GM12878 (cell line): Measurements from ENCODE around the gene LMAN1L. TPM values are rescaled to one million over a fixed set of nuclear protein-coding genes. Genes with fewer than 3 reads are reported as not detected.

Experiments
- ATAC-seq: fragments of 200-7000 bp; cut with Tn5 transposase; 3 replicates; pipeline ENCODE4 v1.9.1; 2020; ENCODE audit warnings: mild to moderate bottlenecking, moderate library complexity
- BruUV-seq: library from RNA; stranded (reverse); fragments of 400-500 nt; replicated peaks from 2 replicates; lab custom pipeline; 2021; lab: Mats Ljungman, UMichigan
- CTCF ChIA-PET: fragments of 300-600 bp; sonication (Branson Sonifier 250); formaldehyde crosslinking; extraction: SDS; loops from one replicate; lab custom pipeline; 2021; ENCODE audit warnings: inconsistent platforms; lab: Yijun Ruan, JAX
- POLR2A ChIA-PET: fragments of 350-600 bp; formaldehyde crosslinking; extraction: SDS; loops from one replicate; lab custom pipeline; 2021; ENCODE audit warnings: inconsistent platforms; lab: Charles Lee
- RAD21 ChIA-PET: fragments of 300-600 bp; sonication (Branson Sonifier 250); formaldehyde crosslinking; loops from one replicate; lab custom pipeline; 2023; ENCODE audit warnings: antibody characterized with exemption; ENCODE audit not compliant: unreplicated experiment; lab: Charles Lee
- SMC1A ChIA-PET: fragments of 300-600 bp; sonication (Branson Sonifier 250); formaldehyde crosslinking; loops from one replicate; lab custom pipeline; 2023; ENCODE audit not compliant: unreplicated experiment, uncharacterized antibody; lab: Charles Lee
- DNase-seq: peaks from one replicate; pipeline ENCODE4 v3.0.0-alpha.2; 2011; ENCODE audit warnings: low read depth, low spot score
- FAIRE-seq: peaks from 3 replicates; lab custom pipeline; 2011; peaks lifted over from hg19 to GRCh38; lab: Jason Lieb, UNC
- H2AFZ ChIP-seq: 2 replicates; pipeline ENCODE4 v1.6.0; 2011; ENCODE audit warnings: low read depth, low read length, control low read depth; ENCODE audit not compliant: control insufficient read depth
- H3K27ac ChIP-seq: 2 replicates; pipeline ENCODE4 v1.5.1; 2011; ENCODE audit warnings: control low read depth; ENCODE audit not compliant: control insufficient read depth, insufficient read depth
- H3K27me3 ChIP-seq, 2 experiments: replicated peaks in 1 of 2; 2 replicates each; pipeline versions ENCODE4 v1.6.0 to v1.6.1; 2011; ENCODE audit warnings: low read length in 1 of 2; ENCODE audit not compliant: control insufficient read depth in 2 of 2, insufficient read depth in 2 of 2
- H3K36me3 ChIP-seq, 2 experiments: 2 replicates each; pipeline ENCODE4 v1.5.1; 2011; ENCODE audit warnings: low read length in 1 of 2; ENCODE audit not compliant: control insufficient read depth in 2 of 2, insufficient read depth in 2 of 2
- H3K4me1 ChIP-seq: 2 replicates; pipeline ENCODE4 v1.6.1; 2011; ENCODE audit warnings: mild to moderate bottlenecking, low read length, moderate library complexity, mixed read lengths; ENCODE audit not compliant: control insufficient read depth, insufficient read depth
- H3K4me2 ChIP-seq: 2 replicates; pipeline ENCODE4 v1.6.0; 2011; ENCODE audit warnings: control low read depth; ENCODE audit not compliant: control insufficient read depth, insufficient read depth
- H3K4me3 ChIP-seq: fragments of 200-600 bp; sonication (generic); 2 replicates; pipeline ENCODE4 v1.5.1; 2016
- H3K79me2 ChIP-seq: 2 replicates; pipeline ENCODE4 v1.6.0; 2011; ENCODE audit warnings: low read length; ENCODE audit not compliant: control insufficient read depth, insufficient read depth
- H3K9ac ChIP-seq: 2 replicates; pipeline ENCODE4 v1.8.0; 2011; ENCODE audit warnings: low read length, control low read depth, mixed read lengths; ENCODE audit not compliant: control insufficient read depth, insufficient read depth
- H3K9me3 ChIP-seq: replicated peaks from 3 replicates; pipeline ENCODE4 v1.5.1; 2011; ENCODE audit warnings: mild to moderate bottlenecking, low read length; ENCODE audit not compliant: control insufficient read depth, insufficient read depth
- H4K20me1 ChIP-seq: 2 replicates; pipeline ENCODE4 v1.6.0; 2011; ENCODE audit not compliant: control insufficient read depth, insufficient read depth
- CBX3 ChIP-seq: fragments of 200-600 bp; sonication (generic); IDR thresholded peaks from 2 replicates; pipeline ENCODE4 v1.6.1; 2016; ENCODE audit warnings: low read depth, borderline replicate concordance
- CHD1 ChIP-seq: IDR thresholded peaks from 2 replicates; pipeline ENCODE4 v1.6.1; 2012; ENCODE audit warnings: low read depth, low read length, improper control_type of control experiment
- CHD2 ChIP-seq: IDR thresholded peaks from 2 replicates; pipeline ENCODE4 v1.6.1; 2011; ENCODE audit warnings: low read depth, low read length, improper control_type of control experiment, borderline replicate concordance
- DPF2 ChIP-seq: fragments of 450-650 bp; IDR thresholded peaks from 2 replicates; pipeline ENCODE4 v1.6.1; 2017; ENCODE audit warnings: mild to moderate bottlenecking
- EED ChIP-seq: sonication (generic); IDR thresholded peaks from 2 replicates; pipeline ENCODE4 v1.6.1; 2016; ENCODE audit warnings: antibody characterized with exemption, low read depth
- MEF2A ChIP-seq: IDR thresholded peaks from 2 replicates; pipeline ENCODE4 v1.6.1; 2011; ENCODE audit warnings: low read depth, mild to moderate bottlenecking, low read length, moderate library complexity; ENCODE audit not compliant: insufficient read depth
- MLLT1 ChIP-seq: fragments of 450-650 bp; IDR thresholded peaks from 2 replicates; pipeline ENCODE4 v1.6.1; 2016; ENCODE audit warnings: mild to moderate bottlenecking
- MTA3 ChIP-seq: IDR thresholded peaks from 2 replicates; pipeline ENCODE4 v1.6.1; 2012; ENCODE audit warnings: low read length, inconsistent platforms, borderline replicate concordance
- NFIC ChIP-seq: IDR thresholded peaks from 2 replicates; pipeline ENCODE4 v1.6.1; 2012; ENCODE audit warnings: low read depth, mild to moderate bottlenecking, inconsistent platforms, low read length, moderate library complexity
- POU2F2 ChIP-seq: IDR thresholded peaks from 3 replicates; pipeline ENCODE4 v1.6.1; 2011; ENCODE audit warnings: low read depth, mild to moderate bottlenecking, low read length, borderline replicate concordance
- RCOR1 ChIP-seq: conservative IDR thresholded peaks from 2 replicates; pipeline ENCODE4 v1.6.1; 2012; ENCODE audit warnings: low read depth, low read length, improper control_type of control experiment
- RUNX3 ChIP-seq: IDR thresholded peaks from 2 replicates; pipeline ENCODE4 v1.6.1; 2012; ENCODE audit warnings: low read length, inconsistent platforms
- SKIL ChIP-seq: fragments of 450-650 bp; IDR thresholded peaks from 2 replicates; pipeline ENCODE4 v1.6.1; 2017; ENCODE audit warnings: mild to moderate bottlenecking, low read depth, inconsistent platforms; ENCODE audit not compliant: poor library complexity, severe bottlenecking
- SREBF2 ChIP-seq: IDR thresholded peaks from 2 replicates; pipeline ENCODE4 v1.6.1; 2012; ENCODE audit warnings: mild to moderate bottlenecking, low read length
- ZNF207 ChIP-seq: fragments of 450-650 bp; IDR thresholded peaks from 2 replicates; pipeline ENCODE4 v1.6.1; 2014; ENCODE audit warnings: antibody characterized with exemption, mild to moderate bottlenecking, borderline replicate concordance
- WGBS: methylation state at CpG from one replicate; pipeline ENCODE4 v1.1.6; 2016; ENCODE audit warnings: low lambda C conversion rate; ENCODE audit not compliant: insufficient replicate concordance, insufficient coverage; ENCODE audit errors: missing lambda C conversion rate; 5-methylcytosine and 5-hydroxymethylcytosine counted together
- in situ Hi-C: fragments of 300-500 bp; cut with MboI; formaldehyde crosslinking; loops from 9 replicates; pipeline ENCODE4 v1.14.3; 2018; ENCODE audit warnings: mixed read lengths
- intact Hi-C: fragments of 100-400 bp; cut with micrococcal nuclease; formaldehyde crosslinking; loops from one replicate; pipeline ENCODE4 v1.14.2; 2022; ENCODE audit not compliant: unreplicated experiment
- polyA plus RNA-seq, 11 experiments: library from polyadenylated mRNA; depleted of rRNA in 4 of 11; unstranded in 6 of 11; stranded (reverse) in 5 of 11; fragments of >200 nt; fragmentation: Nextera tagmentation in 4 of 11; fragmentation: Illumina TruSeq in 1 of 11; extraction: Ambion mirVana in 4 of 11; extraction: Trizol in 1 of 11; gene quantifications; 1 replicate in 1 of 11; 2 replicates in 10 of 11; pipeline versions ENCODE4 v1.2.1 to v1.2.3, GENCODE V29; 2011 to 2016; ENCODE audit warnings: inconsistent platforms in 2 of 11, missing spikeins in 2 of 11, low read depth in 1 of 11
- total RNA-seq, 4 experiments: library from RNA; depleted of rRNA in 3 of 4; stranded (reverse); fragments of >200 nt in 3 of 4; fragmentation: Illumina TruSeq in 1 of 4; extraction: Trizol in 1 of 4; gene quantifications; 2 replicates each; pipeline versions ENCODE4 v1.2.1 to v1.2.3, GENCODE V29; 2013 to 2021
- TF ChIP-seq, protein P1 (sequence below): fragments of 450-650 bp; IDR thresholded peaks from 2 replicates; pipeline ENCODE4 v1.6.1; 2018; ENCODE audit warnings: mild to moderate bottlenecking, low read depth, moderate library complexity; ENCODE audit not compliant: partially characterized antibody

LMAN1L gene
- total and polyA plus RNA-seq, 10 of the 15 experiments (the other 5 are each of a cell fraction or from before 2014, with no cell fraction given) = not detected

GRCh38 chr15:74780523-74781430 lies 31.9 kb upstream of the LMAN1L start:
- intact Hi-C loops (loop anchor here (1.0 kb wide), 1 partner anchor 20 kb away; no protein-coding TSS in a partner anchor), in situ Hi-C loops (loop anchor here (5.0 kb wide), 1 partner anchor 383 kb away; no protein-coding TSS in a partner anchor)
- peak; percentile 16 for ATAC-seq
- under 1% methylated on average over 16 of the region's 16 CpGs for WGBS
- POLR2A ChIA-PET = interaction anchor here (0.5 to 17.5 kb wide), 9 partner anchors 8 to 396 kb away, joined by 3 to 602 read pairs (median 5); partner anchors contain the start of genes CLK3 and CSK
- DNase-seq = no peak
- peaks cover 58% of the 10 kb centered on the region for H3K79me2 ChIP-seq
- H3K4me3 ChIP-seq = peak overlapping the region; percentile 89
- peak overlapping the region; percentile 93 for H3K27ac ChIP-seq
- no TSS peak for BruUV-seq
- no peaks in the 10 kb centered on the region for H4K20me1 ChIP-seq
- CTCF ChIA-PET = interaction anchor here (0.8 to 25.9 kb wide), 13 partner anchors 5 to 398 kb away, joined by 3 to 1288 read pairs (median 5); partner anchors contain the start of gene CSK
- SMC1A ChIA-PET = interaction anchor here (0.7 to 17.6 kb wide), 8 partner anchors 9 to 396 kb away, joined by 3 to 811 read pairs (median 8); partner anchors contain the start of gene FAM219B
- no peaks in the 10 kb centered on the region; a peak in 1 of 4 replicates for H3K36me3 ChIP-seq
- peak overlapping the region; percentile 82 for H3K9ac ChIP-seq
- peaks cover 62% of the 10 kb centered on the region for H3K4me1 ChIP-seq
- RAD21 ChIA-PET = interaction anchor here (0.6 to 25.2 kb wide), 8 partner anchors 1 to 396 kb away, joined by 3 to 1186 read pairs (median 6); partner anchors contain the start of genes CSK and SCAMP2
- H3K9me3 ChIP-seq = no peaks in the 10 kb centered on the region
- FAIRE-seq = no peak
- H3K4me2 ChIP-seq = peak overlapping the region; percentile 99
- no peak overlapping the region; the same call in 1 of the 2 replicates for H2AFZ ChIP-seq
- no peaks in the 10 kb centered on the region for H3K27me3 ChIP-seq
- no peak for TF ChIP-seq ZNF207
- peak; percentile 29; the same call in 1 of the 2 replicates for TF ChIP-seq EED
- no peak for TF ChIP-seq SREBF2
- no peak for TF ChIP-seq CBX3
- no peak for TF ChIP-seq RUNX3
- no peak for TF ChIP-seq SKIL
- TF ChIP-seq CHD2 = no peak
- TF ChIP-seq CHD1 = no peak
- TF ChIP-seq RCOR1 = no peak
- TF ChIP-seq DPF2 = 0 out of 2 replicates have a peak, but pooled peaks have one; percentile 15
- TF ChIP-seq MLLT1 = peak; percentile 52; the same call in 1 of the 2 replicates
- no peak for TF ChIP-seq NFIC
- TF ChIP-seq MTA3 = no peak
- 0 out of 3 replicates have a peak, but pooled peaks have one; percentile 6 for TF ChIP-seq POU2F2
- TF ChIP-seq MEF2A = no peak
- TF ChIP-seq, protein P1, sequence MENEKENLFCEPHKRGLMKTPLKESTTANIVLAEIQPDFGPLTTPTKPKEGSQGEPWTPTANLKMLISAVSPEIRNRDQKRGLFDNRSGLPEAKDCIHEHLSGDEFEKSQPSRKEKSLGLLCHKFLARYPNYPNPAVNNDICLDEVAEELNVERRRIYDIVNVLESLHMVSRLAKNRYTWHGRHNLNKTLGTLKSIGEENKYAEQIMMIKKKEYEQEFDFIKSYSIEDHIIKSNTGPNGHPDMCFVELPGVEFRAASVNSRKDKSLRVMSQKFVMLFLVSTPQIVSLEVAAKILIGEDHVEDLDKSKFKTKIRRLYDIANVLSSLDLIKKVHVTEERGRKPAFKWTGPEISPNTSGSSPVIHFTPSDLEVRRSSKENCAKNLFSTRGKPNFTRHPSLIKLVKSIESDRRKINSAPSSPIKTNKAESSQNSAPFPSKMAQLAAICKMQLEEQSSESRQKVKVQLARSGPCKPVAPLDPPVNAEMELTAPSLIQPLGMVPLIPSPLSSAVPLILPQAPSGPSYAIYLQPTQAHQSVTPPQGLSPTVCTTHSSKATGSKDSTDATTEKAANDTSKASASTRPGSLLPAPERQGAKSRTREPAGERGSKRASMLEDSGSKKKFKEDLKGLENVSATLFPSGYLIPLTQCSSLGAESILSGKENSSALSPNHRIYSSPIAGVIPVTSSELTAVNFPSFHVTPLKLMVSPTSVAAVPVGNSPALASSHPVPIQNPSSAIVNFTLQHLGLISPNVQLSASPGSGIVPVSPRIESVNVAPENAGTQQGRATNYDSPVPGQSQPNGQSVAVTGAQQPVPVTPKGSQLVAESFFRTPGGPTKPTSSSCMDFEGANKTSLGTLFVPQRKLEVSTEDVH = no peak
